Measurements from ENCODE around the gene HAUS3.

The HAUS3 gene

GRCh38 chr4:2263926-2264321, 22.0 kb upstream of the HAUS3 start:
- no peak for DNase-seq (ENCODE audit: low read depth)

DNA sequence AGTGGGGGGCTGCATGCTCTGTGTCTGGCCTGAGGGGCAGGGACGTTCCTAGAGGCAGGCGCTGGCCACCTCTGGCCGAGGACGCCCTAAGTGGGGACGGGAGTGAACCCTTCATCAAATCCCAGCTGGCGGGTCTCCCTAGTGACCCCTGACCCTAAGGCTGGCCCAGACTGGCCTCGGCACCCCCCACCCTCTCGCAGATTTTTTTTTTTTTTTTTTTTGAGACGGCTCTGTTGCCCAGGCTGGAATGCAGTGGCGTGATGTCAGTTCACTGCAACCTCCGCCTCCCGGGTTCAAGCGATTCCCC, 21.0 kb upstream of the HAUS3 start:
- DNase-seq (ENCODE audit: low read depth): no peak

- peak; percentile 92 for DNase-seq (ENCODE audit: low read depth)
Measured at GRCh38 chr4:2262145-2262943, 20.4 kb upstream of the HAUS3 start.

- DNase-seq (ENCODE audit: low read depth): no peak
Measured at GRCh38 chr4:2261853-2262144, 19.9 kb upstream of the HAUS3 start, which contains the start of gene MXD4. MXD4 (minus strand) TSS chr4:2262109; CDS start chr4:2261980, 129 bp downstream.

- peak; percentile 15 for DNase-seq (ENCODE audit: low read depth)
Measured at GRCh38 chr4:2261110-2261852, 19.4 kb upstream of the HAUS3 start.

DNA sequence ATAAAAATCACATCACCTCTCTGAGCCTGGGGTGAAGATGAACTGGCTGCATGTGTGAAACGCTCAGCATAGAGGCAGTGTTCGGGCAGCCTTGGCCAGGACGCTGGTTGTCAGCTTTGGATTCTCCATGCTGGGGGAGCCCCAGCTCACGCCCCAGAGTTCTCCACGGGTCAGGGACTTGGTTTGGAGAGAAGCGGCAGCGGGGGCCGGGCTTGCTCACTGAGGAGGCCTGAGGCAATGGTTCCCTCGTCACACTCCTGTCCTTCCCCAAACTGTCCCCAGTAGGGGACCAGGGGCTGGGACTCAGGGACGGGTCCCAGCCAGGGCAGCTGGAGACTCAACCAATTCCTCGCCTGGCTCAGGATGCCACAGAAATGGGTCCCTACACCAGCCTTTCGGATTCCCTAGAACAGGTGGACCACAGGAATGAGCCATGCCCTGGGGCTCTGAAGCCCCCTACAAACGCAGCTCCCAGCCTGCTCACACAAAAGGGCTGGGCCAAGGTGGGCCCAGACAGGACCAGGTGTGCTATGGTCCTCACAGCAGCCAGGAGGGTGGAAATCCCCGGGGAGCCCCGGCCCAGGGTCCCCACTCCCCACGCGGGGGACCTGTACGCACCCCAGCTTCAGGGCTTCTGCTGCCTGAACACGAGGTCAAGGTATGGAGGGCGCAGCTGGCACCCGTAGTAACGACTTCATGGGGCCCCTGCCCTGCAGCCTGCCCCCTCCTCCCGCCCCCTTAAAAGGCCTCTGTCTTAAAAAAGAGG, 18.6 kb upstream of the HAUS3 start:
- no peak for DNase-seq (ENCODE audit: low read depth)

- DNase-seq (ENCODE audit: low read depth): no peak
Measured at GRCh38 chr4:2259541-2260343, 17.8 kb upstream of the HAUS3 start.

- no peak for DNase-seq (ENCODE audit: low read depth)
Measured at GRCh38 chr4:2259036-2259540, 17.2 kb upstream of the HAUS3 start.

DNA sequence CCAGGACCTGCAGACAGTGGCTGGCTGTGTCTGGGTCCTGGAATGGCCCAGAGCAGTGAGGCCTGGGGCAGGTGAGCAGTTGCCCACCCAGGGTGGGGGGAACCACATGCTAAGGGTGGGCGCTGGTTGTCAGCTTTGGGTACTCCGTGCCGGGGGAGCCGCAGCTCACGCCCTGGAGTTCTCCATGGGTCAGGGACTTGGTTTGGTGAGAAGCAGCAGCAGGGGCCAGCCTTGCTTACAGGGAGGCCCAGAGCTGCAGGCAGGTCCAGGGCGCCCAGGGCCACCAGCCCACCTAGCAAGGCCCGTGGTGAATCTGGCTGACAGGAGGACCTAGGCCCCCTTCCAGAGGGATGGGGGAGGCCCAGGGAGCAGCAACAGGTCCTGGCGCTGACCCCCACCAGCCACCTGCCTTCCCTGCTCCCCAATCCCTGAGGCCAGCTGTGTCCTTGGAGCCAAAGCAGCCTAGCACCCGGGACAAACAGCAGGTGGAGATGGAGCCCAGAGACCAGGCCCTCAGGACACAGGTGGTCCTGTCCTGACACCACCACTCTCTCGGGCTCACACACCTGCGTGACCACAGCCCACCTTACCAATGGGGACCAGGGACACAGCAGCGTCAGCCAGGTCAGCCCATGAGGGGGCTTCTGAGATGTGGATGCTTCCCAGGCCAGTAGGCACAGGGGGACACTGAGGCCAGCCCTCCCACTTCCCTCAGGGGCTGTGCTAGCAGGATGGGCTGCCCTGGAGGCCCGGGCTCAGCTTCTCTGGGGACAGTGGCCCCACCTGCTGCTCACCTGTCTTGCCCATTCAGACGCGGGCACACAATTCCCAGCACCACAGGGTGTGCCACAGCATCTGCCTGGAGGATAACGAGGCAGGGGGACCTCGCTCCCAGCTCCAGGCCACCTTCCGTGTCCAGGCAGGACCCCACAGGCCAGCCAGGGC, 16.4 kb upstream of the HAUS3 start:
- no peak for DNase-seq (ENCODE audit: low read depth)

DNA sequence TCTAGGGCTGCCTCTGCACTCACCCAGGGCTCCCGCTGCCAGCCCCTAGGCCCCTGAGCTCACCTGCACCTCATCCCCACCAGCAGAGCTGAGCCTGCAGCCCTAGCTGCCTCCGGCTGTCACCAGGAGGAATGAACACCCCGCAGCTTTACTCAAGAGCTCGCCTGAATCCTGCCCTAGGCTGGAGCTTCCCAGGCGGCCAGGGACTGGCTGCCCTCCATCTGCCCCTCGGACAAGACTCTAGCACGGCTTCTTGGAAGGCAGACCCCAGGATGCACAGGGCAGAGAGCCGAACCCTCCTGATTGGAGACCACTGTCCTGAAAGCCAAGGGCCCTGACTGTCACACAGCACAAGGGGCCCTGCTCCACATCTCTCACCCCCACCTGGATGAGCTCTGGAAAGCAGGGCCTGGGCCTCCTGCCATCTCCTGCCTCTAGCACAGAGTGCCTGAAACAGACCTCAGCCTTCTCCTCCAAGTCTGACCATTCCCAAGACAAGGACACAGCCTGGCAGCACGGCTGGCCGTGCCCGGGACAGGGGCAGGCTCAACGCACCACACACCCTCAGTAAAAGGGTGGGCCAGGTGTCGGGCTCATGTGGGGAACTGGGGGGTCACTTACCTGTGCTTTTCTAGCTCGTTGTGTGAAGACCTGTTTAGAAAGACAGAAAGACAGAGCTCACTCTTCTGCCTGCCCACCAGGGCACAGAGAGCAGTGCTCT, 15.6 kb upstream of the HAUS3 start:
- DNase-seq (ENCODE audit: low read depth): no peak

DNA sequence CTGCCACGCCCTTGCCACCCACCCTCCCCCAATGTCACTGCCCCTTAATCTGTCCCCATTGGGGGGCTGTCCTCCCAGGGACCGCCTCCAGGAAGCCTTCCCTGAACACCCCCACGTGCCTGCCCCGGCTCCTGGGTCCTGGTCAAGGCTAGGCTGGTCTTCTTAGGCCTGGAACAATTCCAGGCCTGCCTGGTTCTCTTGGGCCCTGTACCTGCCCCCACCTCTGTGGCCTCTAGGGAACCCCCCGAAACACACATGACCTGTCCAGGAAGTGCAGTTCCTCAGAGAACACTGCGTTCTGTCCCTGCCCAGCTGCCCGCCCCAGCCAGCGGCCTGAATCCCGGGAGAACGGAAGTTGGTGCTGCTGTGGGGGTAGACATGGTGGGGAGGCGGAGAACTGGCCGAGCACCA, 14.9 kb upstream of the HAUS3 start:
- DNase-seq (ENCODE audit: low read depth): no peak

DNA sequence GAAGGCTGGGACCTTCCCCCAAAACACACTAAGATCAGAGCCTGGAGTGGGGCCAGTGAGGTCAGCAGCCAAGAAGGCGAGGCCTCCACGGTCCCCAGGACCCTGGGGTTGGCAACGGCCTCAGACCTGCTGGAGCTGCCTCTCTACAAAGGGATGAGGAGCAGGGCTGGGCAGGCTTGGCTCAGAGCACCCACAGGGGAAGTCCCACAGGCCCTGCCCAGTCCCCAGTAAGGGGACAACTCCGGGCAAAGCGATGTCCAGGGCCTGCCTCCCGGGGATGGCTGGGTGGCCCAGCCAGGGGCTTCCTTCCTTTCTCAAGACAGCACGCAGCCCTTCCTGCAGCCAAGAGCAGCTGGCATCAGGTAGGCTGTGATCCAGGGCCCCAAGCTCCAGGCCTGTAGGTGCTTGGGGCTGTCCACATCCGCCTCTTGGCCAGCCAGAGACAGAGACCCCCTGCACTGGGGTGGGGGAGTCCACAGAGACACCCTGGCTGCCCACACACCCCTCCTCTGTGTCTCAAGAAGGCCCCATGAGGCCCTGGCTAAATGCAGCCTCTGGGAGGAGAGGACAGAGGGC, 14.3 kb upstream of the HAUS3 start:
- DNase-seq (ENCODE audit: low read depth): no peak

DNA sequence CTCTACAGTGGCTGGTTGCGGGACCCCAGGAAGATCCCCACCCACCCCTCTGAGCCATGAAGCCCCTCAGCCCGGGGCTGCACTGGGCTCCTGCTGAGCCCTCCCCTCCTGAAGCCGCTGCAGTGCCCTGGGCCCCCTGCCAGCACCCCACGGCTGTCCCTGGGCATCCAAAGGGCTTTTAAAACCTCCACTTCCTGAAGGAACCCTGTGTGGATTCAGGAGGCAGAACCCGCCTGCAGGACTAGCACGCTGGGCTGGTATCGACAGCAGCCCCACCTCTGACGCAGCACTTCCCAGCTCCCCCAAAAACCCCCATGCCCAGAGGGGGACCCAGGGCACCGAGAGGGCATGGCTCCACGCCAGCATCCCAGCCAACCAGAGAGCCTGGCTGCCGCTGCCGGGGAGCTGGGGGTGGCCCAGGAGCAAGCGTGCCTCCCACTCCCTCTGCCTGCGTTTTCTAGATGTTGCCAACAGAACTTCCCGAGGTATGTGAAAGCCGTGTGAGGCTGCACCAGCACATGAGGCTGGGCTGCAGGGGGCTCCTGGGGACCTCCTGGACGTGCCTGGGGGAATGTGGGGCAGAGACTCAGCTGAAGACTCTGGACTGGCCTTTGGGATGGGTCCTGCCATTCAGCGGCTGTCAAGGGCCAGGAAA, 13.7 kb upstream of the HAUS3 start:
- DNase-seq (ENCODE audit: low read depth): no peak

GRCh38 chr4:2254665-2255500, 13.0 kb upstream of the HAUS3 start:
- DNase-seq (ENCODE audit: low read depth): no peak

DNA sequence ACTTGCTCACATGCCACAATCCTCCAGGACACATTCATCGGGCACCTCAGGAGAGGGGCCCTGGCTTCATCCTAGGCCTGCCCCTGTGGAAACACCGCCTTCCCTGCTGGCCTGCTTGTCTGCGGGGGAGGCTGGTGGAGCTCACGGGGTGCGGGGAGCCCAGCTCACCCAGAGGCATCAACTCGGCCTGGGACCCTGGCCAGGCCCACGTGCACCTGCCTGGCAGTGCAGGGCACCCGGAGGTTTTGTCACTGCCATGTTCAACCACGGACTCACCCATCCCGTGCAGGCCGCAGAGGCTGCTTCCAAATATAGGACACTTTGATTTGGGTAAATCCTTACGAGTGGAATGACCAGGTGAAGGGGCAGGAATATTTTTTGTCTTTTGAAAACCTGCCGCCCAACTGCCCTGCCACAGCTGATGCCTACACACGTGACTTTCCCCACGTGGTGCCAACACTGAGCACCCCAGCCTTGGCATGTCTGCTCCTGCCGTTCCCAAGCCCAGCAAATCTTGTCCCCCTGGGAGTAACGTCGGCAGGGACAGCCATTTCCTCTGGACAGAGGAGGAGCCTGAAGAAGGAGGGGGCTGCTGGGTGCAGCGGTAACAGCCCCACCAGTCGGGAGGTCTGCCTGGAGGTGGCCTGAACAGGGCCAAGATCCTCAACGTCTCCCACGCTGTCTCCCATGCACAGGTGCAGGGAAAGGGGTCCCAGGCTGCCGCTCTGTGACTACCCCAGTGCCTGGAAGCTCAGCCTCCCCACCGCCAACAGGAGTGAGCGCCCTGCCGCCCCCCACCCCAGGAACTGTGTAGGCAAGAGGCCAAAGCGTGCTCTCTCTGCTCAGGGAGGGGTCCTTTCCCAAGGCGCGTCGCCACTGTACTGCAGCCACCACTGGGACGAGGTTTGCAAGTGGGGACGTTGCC, 11.5 kb upstream of the HAUS3 start:
- no peak for DNase-seq (ENCODE audit: low read depth)

DNA sequence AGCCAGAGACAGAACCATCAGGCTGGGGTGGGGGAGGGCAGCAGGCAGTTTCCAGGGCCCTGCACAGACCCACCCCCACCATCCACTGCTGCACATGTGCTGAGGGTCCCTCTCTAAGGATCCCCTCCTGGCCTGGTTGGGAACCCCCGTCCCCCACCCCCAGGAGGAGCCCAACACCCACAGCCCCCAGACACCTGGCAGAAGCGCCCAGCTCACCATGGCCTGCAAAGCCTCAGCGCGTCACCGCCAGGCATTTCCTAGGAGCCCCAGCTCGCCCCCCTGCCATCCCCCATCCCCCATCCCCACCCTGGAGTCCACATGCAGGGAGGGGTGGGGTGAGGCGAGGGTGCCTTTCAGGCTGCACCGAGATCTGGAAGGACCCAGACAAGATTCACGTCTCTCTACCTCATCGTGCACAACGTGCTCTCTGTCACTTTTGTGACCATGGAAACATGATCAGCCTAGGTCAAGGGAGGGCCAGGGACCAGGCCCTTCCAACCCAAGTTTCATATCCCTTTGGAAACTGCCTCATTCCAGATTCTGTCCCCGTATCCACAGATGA, 10.7 kb upstream of the HAUS3 start:
- DNase-seq (ENCODE audit: low read depth): no peak
